Lower leg skin (tissue), 4 donors: ENCODE measurements around the gene MEX3C. TPM values are rescaled to one million over a fixed set of nuclear protein-coding genes. Genes with fewer than 3 reads are reported as not detected.

Experiments used
- DNase-seq, 2 donors: peaks; one replicate each; pipeline ENCODE4 v3.0.0-alpha.2; 2019; ENCODE audit warnings: low spot score in 2 of 2
- H3K4me3 ChIP-seq: fragments of 200-600 bp; sonication (generic); 2 replicates; pipeline ENCODE4 v1.5.1; 2017; ENCODE audit warnings: mild to moderate bottlenecking, low read depth; ENCODE audit not compliant: poor library complexity, severe bottlenecking
- CTCF ChIP-seq, 3 donors: fragments of 450-650 bp; IDR thresholded peaks; one replicate each; pipeline ENCODE4 v1.5.1; 2016; ENCODE audit warnings: antibody characterized with exemption in 3 of 3, mild to moderate bottlenecking in 3 of 3, moderate library complexity in 2 of 3
- POLR2A ChIP-seq, 2 donors: fragments of 450-650 bp; IDR thresholded peaks; one replicate each; pipeline ENCODE4 v1.6.1; 2016 to 2017; ENCODE audit warnings: antibody characterized with exemption in 2 of 2, mild to moderate bottlenecking in 1 of 2, moderate library complexity in 1 of 2
- WGBS, 2 donors: methylation state at CpG; one replicate each; pipeline ENCODE4 v1.1.5; 2018; 5-methylcytosine and 5-hydroxymethylcytosine counted together
- intact Hi-C: fragments of 100-400 bp; cut with DNase I; formaldehyde crosslinking; loops from one replicate; pipeline ENCODE4 v1.15.0; 2023; ENCODE audit warnings: low total_unique reads
- total RNA-seq, 4 donors: library from RNA; depleted of rRNA; stranded (reverse); fragments of >200 nt; gene quantifications; one replicate each; pipeline ENCODE4 v1.1.0, GENCODE V29; 2016

MEX3C gene
- total RNA-seq, 4 donors from 2014 or later, result 28.0 to 34.2 (median 30.6) TPM

GRCh38 chr18:51193621-51194287, 3.7 kb downstream of the MEX3C start:
- no peak overlapping the region for H3K4me3 ChIP-seq
- DNase-seq, result no peak
- WGBS, 2 donors, result 28 to 34% methylated on average over 5 of the region's 5 CpGs
- TF ChIP-seq CTCF (IDR thresholded peaks at IDR 0.05) (no peak), POLR2A (IDR thresholded peaks at IDR 0.05) (no peak)
- intact Hi-C loops, result no loop called here

- no peak for DNase-seq
- TF ChIP-seq CTCF (IDR thresholded peaks at IDR 0.05) (no peak), POLR2A (IDR thresholded peaks at IDR 0.05) (no peak)
- 65 to 70% methylated on average over 3 of the region's 3 CpGs for WGBS, 2 donors
- H3K4me3 ChIP-seq, result no peak overlapping the region
- intact Hi-C loops, result no loop called here
Measured at GRCh38 chr18:51192696-51193095, 4.8 kb downstream of the MEX3C start.

GRCh38 chr18:51192026-51192425, 5.5 kb downstream of the MEX3C start:
- H3K4me3 ChIP-seq, result no peak overlapping the region
- 77 to 91% methylated on average over 2 of the region's 2 CpGs for WGBS, 2 donors
- no peak for DNase-seq
- TF ChIP-seq CTCF (IDR thresholded peaks at IDR 0.05), result no peak
- no peak for TF ChIP-seq POLR2A (IDR thresholded peaks at IDR 0.05)
- intact Hi-C loops, result no loop called here

GRCh38 chr18:51191128-51191717, 6.3 kb downstream of the MEX3C start:
- intact Hi-C loops, result no loop called here
- WGBS, 2 donors, result 31 to 39% methylated on average over 4 of the region's 4 CpGs
- no peak overlapping the region for H3K4me3 ChIP-seq
- no peak for TF ChIP-seq CTCF (IDR thresholded peaks at IDR 0.05)
- no peak for TF ChIP-seq POLR2A (IDR thresholded peaks at IDR 0.05)
- DNase-seq, result no peak

GRCh38 chr18:51190000-51190399, 7.5 kb downstream of the MEX3C start:
- TF ChIP-seq CTCF (IDR thresholded peaks at IDR 0.05), result no peak
- TF ChIP-seq POLR2A (IDR thresholded peaks at IDR 0.05), result no peak
- DNase-seq, result no peak
- intact Hi-C loops, result no loop called here
- H3K4me3 ChIP-seq, result no peak overlapping the region
